Measurements from ENCODE around the gene AURKA. TPM values are rescaled to one million over a fixed set of nuclear protein-coding genes. Genes with fewer than 3 reads are reported as not detected.

The AURKA gene
- polyA plus RNA-seq, 1 donor, result 13.7 TPM

Other genes with a start within 250 kb of the AURKA start
- gene MC3R, start 143.5 kb downstream of the AURKA start, polyA plus RNA-seq, result not detected
- gene FAM210B, start 33.2 kb downstream of the AURKA start, polyA plus RNA-seq, result 39.6 TPM
- gene CSTF1, start 430 bp upstream of the AURKA start, polyA plus RNA-seq, result 27.6 TPM
- gene CASS4, start 20.0 kb upstream of the AURKA start, polyA plus RNA-seq, result 1.2 TPM
- gene RTF2, start 76.4 kb upstream of the AURKA start, polyA plus RNA-seq, result 84.7 TPM
- gene FAM209A, start 132.5 kb upstream of the AURKA start, polyA plus RNA-seq, result 0.21 TPM
- 0.19 TPM for gene FAM209B, start 141.0 kb upstream of the AURKA start, polyA plus RNA-seq
- gene TFAP2C, start 237.1 kb upstream of the AURKA start, polyA plus RNA-seq, result 0.06 TPM